Measurements from ENCODE around the gene ANXA6.

ANXA6 gene

GRCh38 chr5:151081431-151082281, 75.9 kb downstream of the ANXA6 start:
- Mint-ChIP-seq H3K4me1 (peaks cover 81% of the 10 kb centered on the region), H3K27me3 (no peaks in the 10 kb centered on the region), H3K27ac (peak overlapping the region; percentile 66 to 92), H3K4me3 (peak overlapping the region; percentile 89 to 91), H3K9me3 (no peaks in the 10 kb centered on the region)
- DNase-seq: no peak
- ATAC-seq: no peak

DNA sequence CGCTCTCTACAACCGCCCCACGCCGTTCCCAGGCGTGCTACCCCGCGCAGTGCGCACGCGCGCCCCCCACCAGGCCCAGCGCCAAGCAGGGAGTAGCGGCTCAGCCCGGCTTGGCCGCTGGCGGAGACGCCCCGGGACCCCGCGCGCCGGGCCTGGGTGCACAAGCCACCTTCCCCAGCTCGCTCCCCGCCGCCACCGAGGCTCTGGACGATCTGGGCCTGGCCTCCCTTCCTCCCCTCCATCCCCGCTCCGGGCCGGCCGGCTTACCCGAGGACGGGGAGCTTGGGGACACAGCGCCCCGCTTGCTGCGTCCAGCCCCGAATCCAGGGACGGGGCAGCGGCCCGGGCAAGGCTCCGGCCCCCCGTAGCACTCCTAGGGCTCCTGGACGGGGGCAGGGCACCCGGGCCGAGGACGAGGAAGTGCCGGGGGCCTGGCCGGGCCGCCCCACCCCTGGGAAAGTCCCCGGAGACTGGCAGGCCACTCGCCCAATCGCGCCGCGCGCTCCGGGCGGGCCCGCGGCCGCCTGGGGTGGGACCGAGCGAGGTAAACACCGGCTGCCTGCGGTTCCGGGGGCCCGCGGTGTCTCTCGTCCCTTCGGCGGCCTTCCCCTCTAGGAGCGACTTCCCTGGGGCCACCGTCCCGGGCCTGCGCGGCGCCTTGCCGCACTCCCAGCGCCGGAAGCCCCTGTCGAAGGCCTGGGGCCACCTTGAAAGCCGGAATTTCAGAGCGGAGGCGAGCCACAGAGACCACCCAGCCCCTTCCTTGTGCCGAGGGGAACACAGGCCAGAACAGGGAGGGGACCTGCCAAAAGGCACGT, 76.8 kb downstream of the ANXA6 start, which contains the start of gene TNIP1:
TSS of gene TNIP1 (minus strand) at position 422 of the 818 bp plus-strand sequence. CDS start 15,939 bp downstream, outside the sequence.
- peak within 1 kb of the TSS; percentile 66 to 92 for H3K27ac Mint-ChIP-seq

DNA sequence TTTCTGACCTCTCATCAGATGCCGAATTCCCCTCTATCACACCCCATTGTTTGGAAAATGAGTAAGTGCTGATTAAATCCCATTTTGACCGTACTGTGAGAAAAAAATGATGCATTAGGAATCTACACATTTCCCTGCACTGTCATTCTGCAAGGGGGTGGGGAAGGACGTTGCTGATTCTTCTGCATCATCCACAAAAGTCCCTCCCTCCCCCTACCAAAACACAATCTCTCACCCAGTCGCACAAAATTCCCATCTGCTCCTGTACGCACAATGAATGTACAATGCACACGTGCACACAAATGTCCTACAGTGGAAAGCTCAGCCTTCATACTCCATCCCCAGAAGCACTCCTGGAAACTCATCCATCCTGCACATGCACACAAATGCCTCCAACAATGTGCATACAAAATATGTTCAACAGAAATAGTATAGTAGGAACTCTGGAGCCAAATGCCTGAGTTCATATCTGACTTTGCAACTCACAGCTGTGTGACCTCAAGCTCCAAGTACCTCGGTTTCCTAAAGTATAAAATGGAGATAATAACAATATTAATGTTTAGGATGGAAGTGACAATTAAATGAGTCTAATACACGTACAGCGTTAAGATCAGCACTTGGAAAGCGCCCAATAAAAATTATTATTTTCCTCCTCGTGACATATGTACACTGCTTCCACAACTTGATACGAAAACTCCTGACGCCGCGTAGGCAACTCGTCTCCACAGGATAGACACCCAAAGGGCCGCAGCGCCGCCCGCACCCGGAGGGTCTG, 77.6 kb downstream of the ANXA6 start:
- DNase-seq (no peak), ATAC-seq (no peak)
- peak overlapping the region; percentile 89 to 91 for H3K4me3 Mint-ChIP-seq
- H3K27ac Mint-ChIP-seq: peak overlapping the region; percentile 52 to 60
- H3K4me1 Mint-ChIP-seq: peaks cover 81% of the 10 kb centered on the region
- no peaks in the 10 kb centered on the region for H3K9me3 Mint-ChIP-seq
- H3K27me3 Mint-ChIP-seq: no peaks in the 10 kb centered on the region

More for the DNA sequence above, 76.8 kb downstream of the ANXA6 start, which contains the start of gene TNIP1:
- ATAC-seq (peak; percentile 86), DNase-seq (peak; percentile 97 to 98)
- peak within 1 kb of the TSS; percentile 89 to 91 for H3K4me3 Mint-ChIP-seq
- peaks cover 81% of the 10 kb centered on the region for H3K4me1 Mint-ChIP-seq
- H3K27me3 Mint-ChIP-seq: no peaks in the 10 kb centered on the region
- no peaks in the 10 kb centered on the region for H3K9me3 Mint-ChIP-seq

- H3K4me1 Mint-ChIP-seq: peaks cover 77% of the 10 kb centered on the region
- ATAC-seq (peak; percentile 76), DNase-seq (peak; percentile 75 to 87)
- H3K27me3 Mint-ChIP-seq: no peaks in the 10 kb centered on the region
- peak overlapping the region; percentile 9 to 85 for H3K27ac Mint-ChIP-seq
- no peaks in the 10 kb centered on the region for H3K9me3 Mint-ChIP-seq
- H3K4me3 Mint-ChIP-seq: peak overlapping the region; percentile 89 to 91
Measured at GRCh38 chr5:151078490-151079262, 78.9 kb downstream of the ANXA6 start.

DNA sequence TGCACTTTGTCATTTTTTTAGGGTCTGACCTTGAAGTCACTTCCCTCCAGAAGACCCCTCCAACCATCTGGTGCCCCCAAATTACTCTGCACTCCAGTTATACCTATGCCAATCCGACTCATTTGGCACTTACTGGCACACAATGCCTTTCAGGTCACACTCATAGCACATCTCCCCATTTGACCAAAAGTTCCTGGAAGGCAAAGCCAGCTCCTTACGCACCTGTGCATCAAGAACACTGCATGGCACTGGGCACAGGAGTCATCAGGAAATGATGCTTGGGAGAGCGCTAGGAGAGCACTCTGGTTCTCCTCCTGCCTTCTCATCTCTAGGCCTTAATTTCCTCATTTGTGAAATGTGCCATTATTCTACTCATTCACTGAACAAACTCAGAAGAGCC, 79.6 kb downstream of the ANXA6 start:
- H3K27me3 Mint-ChIP-seq: no peaks in the 10 kb centered on the region
- no peak for DNase-seq
- peak overlapping the region; percentile 9 to 85 for H3K27ac Mint-ChIP-seq
- H3K4me3 Mint-ChIP-seq: peak overlapping the region; percentile 89 to 91
- no peaks in the 10 kb centered on the region for H3K9me3 Mint-ChIP-seq
- no peak for ATAC-seq
- peaks cover 77% of the 10 kb centered on the region for H3K4me1 Mint-ChIP-seq

DNA sequence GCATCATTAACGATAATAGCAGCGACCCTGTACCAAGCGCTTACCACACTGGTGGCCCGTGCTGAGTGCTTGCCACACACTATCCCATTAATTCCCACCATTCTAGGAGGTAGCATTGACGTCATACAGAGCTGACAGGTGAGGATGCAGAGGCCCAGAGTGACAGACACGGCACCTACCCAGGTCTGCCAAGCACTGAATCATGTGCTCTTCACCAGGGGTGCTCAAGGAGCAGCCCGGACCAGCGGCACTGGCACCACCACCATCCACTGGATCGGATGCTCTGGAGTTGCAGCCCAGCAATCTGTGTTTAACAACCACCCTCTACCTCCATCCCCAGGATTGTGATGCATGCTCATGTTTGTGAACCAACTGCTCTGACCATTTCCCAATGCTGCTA, 80.2 kb downstream of the ANXA6 start:
- DNase-seq: no peak
- Mint-ChIP-seq H3K4me3 (peak overlapping the region; percentile 89 to 91), H3K27me3 (no peaks in the 10 kb centered on the region), H3K4me1 (peaks cover 77% of the 10 kb centered on the region), H3K27ac (peak overlapping the region in 1 of 2 donors; percentile 31), H3K9me3 (no peaks in the 10 kb centered on the region)
- ATAC-seq: no peak

GRCh38 chr5:151076616-151077015, 81.0 kb downstream of the ANXA6 start:
- ATAC-seq (no peak), DNase-seq (no peak)
- no peaks in the 10 kb centered on the region for H3K9me3 Mint-ChIP-seq
- H3K27ac Mint-ChIP-seq: peak overlapping the region; percentile 84
- peak overlapping the region; percentile 89 to 91 for H3K4me3 Mint-ChIP-seq
- peaks cover 81% of the 10 kb centered on the region for H3K4me1 Mint-ChIP-seq
- no peaks in the 10 kb centered on the region for H3K27me3 Mint-ChIP-seq

GRCh38 chr5:151075698-151076331, 81.8 kb downstream of the ANXA6 start:
- Mint-ChIP-seq H3K27me3 (no peaks in the 10 kb centered on the region), H3K9me3 (no peaks in the 10 kb centered on the region), H3K4me3 (peak overlapping the region; percentile 66 to 89), H3K27ac (peak overlapping the region; percentile 84), H3K4me1 (peaks cover 89% of the 10 kb centered on the region)
- ATAC-seq (no peak), DNase-seq (no peak)

DNA sequence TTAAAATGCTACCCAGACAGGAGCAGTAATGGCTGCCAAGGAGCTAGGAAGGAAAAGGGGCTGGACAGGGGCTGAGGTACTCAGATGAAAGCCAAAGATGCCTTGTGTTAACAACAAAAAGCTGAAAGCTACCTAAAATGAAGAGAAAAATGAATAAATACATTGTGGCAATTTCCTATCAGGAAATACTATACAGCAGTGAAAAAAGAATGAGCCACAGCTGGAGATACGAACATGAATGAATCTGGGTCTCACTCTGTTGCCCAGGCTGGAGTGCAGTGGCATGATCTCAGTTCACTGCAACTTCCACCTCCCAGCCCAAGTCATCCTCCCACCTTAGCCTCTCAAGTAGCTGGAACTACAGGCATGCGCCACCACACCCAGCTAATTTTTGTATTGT, 83.0 kb downstream of the ANXA6 start:
- Mint-ChIP-seq H3K9me3 (no peaks in the 10 kb centered on the region), H3K4me3 (no peak overlapping the region), H3K4me1 (peaks cover 95% of the 10 kb centered on the region), H3K27me3 (no peaks in the 10 kb centered on the region), H3K27ac (no peak overlapping the region)
- DNase-seq (no peak), ATAC-seq (no peak)

DNA sequence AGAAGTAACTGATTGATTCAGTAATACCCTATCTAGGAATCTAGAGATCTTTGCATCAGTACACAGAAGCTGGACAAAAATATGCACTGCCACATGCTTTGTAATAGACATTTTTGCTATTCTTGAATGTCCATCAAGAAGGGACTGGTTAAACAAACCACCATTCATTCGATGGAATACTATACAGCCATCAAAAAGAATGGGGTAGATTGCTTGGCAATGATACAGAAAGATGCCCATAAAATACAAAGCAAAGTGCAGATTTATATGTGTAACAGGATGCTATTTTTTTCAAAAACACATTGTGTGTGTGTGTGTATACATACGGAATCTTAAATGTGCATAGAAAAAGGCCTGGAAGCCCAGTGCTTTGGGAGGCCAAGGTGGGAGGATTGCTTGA, 84.3 kb downstream of the ANXA6 start:
- no peak overlapping the region for H3K27ac Mint-ChIP-seq
- H3K9me3 Mint-ChIP-seq: no peaks in the 10 kb centered on the region

DNA sequence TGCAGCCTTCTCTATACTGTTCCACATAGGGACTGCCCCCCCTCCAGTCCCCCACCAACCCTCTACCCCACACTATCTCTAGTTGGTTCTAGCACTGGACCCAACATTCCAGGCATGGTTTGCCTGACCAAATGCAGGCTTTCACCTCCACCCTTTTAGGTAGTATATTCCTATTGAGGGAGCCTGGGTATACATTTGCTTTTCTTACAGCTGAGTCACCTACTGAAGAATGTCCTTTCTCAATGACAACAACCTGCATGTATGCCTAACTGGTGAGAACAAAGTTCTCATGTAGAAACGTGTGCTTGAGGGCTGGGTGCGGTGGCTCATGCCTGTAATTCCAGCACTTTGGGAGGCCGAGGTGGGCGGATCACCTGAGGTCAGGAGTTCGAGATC, 85.0 kb downstream of the ANXA6 start:
- Mint-ChIP-seq H3K27me3 (no peaks in the 10 kb centered on the region), H3K4me1 (peaks cover 95% of the 10 kb centered on the region), H3K9me3 (no peaks in the 10 kb centered on the region), H3K4me3 (no peak overlapping the region), H3K27ac (peak overlapping the region in 1 of 2 donors; percentile 95)
- DNase-seq (no peak), ATAC-seq (no peak)

More for the DNA sequence above, 84.3 kb downstream of the ANXA6 start:
- Mint-ChIP-seq H3K4me3 (no peak overlapping the region), H3K27me3 (no peaks in the 10 kb centered on the region), H3K4me1 (peaks cover 95% of the 10 kb centered on the region)
- ATAC-seq (no peak), DNase-seq (no peak)

GRCh38 chr5:151071848-151072629, 85.5 kb downstream of the ANXA6 start:
- ATAC-seq (no peak), DNase-seq (no peak)
- Mint-ChIP-seq H3K27me3 (no peaks in the 10 kb centered on the region), H3K4me1 (peaks cover 95% of the 10 kb centered on the region), H3K27ac (peak overlapping the region; percentile 89 to 95), H3K9me3 (no peaks in the 10 kb centered on the region), H3K4me3 (no peak overlapping the region)

GRCh38 chr5:151071021-151071420, 86.6 kb downstream of the ANXA6 start:
- no peak overlapping the region for H3K27ac Mint-ChIP-seq
- no peaks in the 10 kb centered on the region for H3K27me3 Mint-ChIP-seq
- no peaks in the 10 kb centered on the region for H3K9me3 Mint-ChIP-seq
- H3K4me3 Mint-ChIP-seq: no peak overlapping the region
- peaks cover 95% of the 10 kb centered on the region for H3K4me1 Mint-ChIP-seq
- ATAC-seq (no peak), DNase-seq (no peak)

All from stimulated activated naive CD8-positive, alpha-beta T cell treated with anti-CD3 and anti-CD28 coated beads, Interleukin-15, amount 100 ng/mL, for 72 hours (primary cell).